Loucy (cell line): ENCODE results near the gene GHITM.

ENCODE experiments used
- EZH2phosphoT487 ChIP-seq: fragments of 200-600 bp; IDR thresholded peaks from 2 replicates; pipeline ENCODE4 v1.6.1; 2018; ENCODE audit warnings: antibody characterized with exemption, mild to moderate bottlenecking, moderate library complexity, borderline replicate concordance
- TF ChIP-seq, protein P1 (sequence below): fragments of 200-600 bp; sonication (generic); conservative IDR thresholded peaks from 2 replicates; pipeline ENCODE4 v1.5.1; 2014; ENCODE audit warnings: mild to moderate bottlenecking, antibody characterized with exemption, low read length

DNA sequence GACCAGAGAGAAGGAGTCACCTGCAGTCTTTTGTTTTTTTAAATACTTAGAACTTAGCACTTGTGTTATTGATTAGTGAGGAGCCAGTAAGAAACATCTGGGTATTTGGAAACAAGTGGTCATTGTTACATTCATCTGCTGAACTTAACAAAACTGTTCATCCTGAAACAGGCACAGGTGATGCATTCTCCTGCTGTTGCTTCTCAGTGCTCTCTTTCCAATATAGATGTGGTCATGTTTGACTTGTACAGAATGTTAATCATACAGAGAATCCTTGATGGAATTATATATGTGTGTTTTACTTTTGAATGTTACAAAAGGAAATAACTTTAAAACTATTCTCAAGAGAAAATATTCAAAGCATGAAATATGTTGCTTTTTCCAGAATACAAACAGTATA lies 13.5 kb downstream of the GHITM start:
- TF ChIP-seq, protein P1, sequence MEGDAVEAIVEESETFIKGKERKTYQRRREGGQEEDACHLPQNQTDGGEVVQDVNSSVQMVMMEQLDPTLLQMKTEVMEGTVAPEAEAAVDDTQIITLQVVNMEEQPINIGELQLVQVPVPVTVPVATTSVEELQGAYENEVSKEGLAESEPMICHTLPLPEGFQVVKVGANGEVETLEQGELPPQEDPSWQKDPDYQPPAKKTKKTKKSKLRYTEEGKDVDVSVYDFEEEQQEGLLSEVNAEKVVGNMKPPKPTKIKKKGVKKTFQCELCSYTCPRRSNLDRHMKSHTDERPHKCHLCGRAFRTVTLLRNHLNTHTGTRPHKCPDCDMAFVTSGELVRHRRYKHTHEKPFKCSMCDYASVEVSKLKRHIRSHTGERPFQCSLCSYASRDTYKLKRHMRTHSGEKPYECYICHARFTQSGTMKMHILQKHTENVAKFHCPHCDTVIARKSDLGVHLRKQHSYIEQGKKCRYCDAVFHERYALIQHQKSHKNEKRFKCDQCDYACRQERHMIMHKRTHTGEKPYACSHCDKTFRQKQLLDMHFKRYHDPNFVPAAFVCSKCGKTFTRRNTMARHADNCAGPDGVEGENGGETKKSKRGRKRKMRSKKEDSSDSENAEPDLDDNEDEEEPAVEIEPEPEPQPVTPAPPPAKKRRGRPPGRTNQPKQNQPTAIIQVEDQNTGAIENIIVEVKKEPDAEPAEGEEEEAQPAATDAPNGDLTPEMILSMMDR = no peak
- no peak for TF ChIP-seq EZH2phosphoT487
